ENCODE results near the gene FLT1. TPM values are rescaled to one million over a fixed set of nuclear protein-coding genes. Genes with fewer than 3 reads are reported as not detected.

FLT1 gene
- polyA plus RNA-seq, 1 donor (not counting 4 experiments of a cell fraction or from before 2014, with no cell fraction given) = 0.01 TPM

- H3K4me1 ChIP-seq (ENCODE audit: control insufficient read depth, extremely low read depth, insufficient read depth, low read length) = no peaks in the 10 kb centered on the region
- H3K4me3 ChIP-seq (ENCODE audit: control insufficient read depth in 2 of 3, extremely low read depth in 1 of 3, insufficient read depth in 2 of 3, low read depth in 1 of 3, low read length in 3 of 3) = no peak overlapping the region
- DNase-seq (ENCODE audit: low read depth, low spot score) (no peak), FAIRE-seq (no peak)
- no peak for TF ChIP-seq CTCF (optimal IDR thresholded peaks at IDR 0.05 in 1 of 3, IDR thresholded peaks at IDR 0.05 in 1 of 3, conservative IDR thresholded peaks at IDR 0.05 in 1 of 3; ENCODE audit: extremely low read depth in 1 of 3, insufficient read depth in 2 of 3, low read length in 3 of 3)
- TF ChIP-seq EZH2 (IDR thresholded peaks at IDR 0.05; ENCODE audit: low read length) = no peak
- H3K36me3 ChIP-seq (ENCODE audit: control insufficient read depth in 2 of 2, extremely low read depth in 1 of 2, insufficient read depth in 2 of 2, low read length in 2 of 2) = peaks cover 3 to 4% of the 10 kb centered on the region in 2 experiments
- no peaks in the 10 kb centered on the region for H3K27me3 ChIP-seq (ENCODE audit: control insufficient read depth, extremely low read depth, insufficient read depth, low read length)
- H3K4me2 ChIP-seq (ENCODE audit: control insufficient read depth, extremely low read depth, insufficient read depth, low read depth, low read length) = no peak overlapping the region
- no peaks in the 10 kb centered on the region for H3K9me1 ChIP-seq (ENCODE audit: control insufficient read depth, extremely low read depth, insufficient read depth, low read length)
- no peaks in the 10 kb centered on the region for H4K20me1 ChIP-seq (ENCODE audit: control insufficient read depth, extremely low read depth, insufficient read depth, low read length)
- H3K9me3 ChIP-seq (ENCODE audit: control insufficient read depth, low read depth, low read length) = no peaks in the 10 kb centered on the region
- dilution Hi-C loops (cut with MboI; ENCODE audit: extremely low pct_ligation_motif_present, low sequenced_read_pairs) = no loop called here
- no peak overlapping the region for H3K27ac ChIP-seq (ENCODE audit: control insufficient read depth, insufficient read depth, low read length)
- no peaks in the 10 kb centered on the region for H3K79me2 ChIP-seq (ENCODE audit: control insufficient read depth, insufficient read depth, low read length)
- H3K9ac ChIP-seq (ENCODE audit: control insufficient read depth, extremely low read depth, insufficient read depth, low read length) = no peak overlapping the region
- H2AFZ ChIP-seq (ENCODE audit: control insufficient read depth, low read length) = no peak overlapping the region
Measured at GRCh38 chr13:28271056-28271840, 223.7 kb downstream of the FLT1 start.

- no peaks in the 10 kb centered on the region for H3K79me2 ChIP-seq (ENCODE audit: control insufficient read depth, insufficient read depth, low read length)
- DNase-seq (ENCODE audit: low read depth, low spot score) (no peak), FAIRE-seq (no peak)
- H3K4me1 ChIP-seq (ENCODE audit: control insufficient read depth, extremely low read depth, insufficient read depth, low read length) = no peaks in the 10 kb centered on the region
- TF ChIP-seq CTCF (optimal IDR thresholded peaks at IDR 0.05 in 1 of 3, IDR thresholded peaks at IDR 0.05 in 1 of 3, conservative IDR thresholded peaks at IDR 0.05 in 1 of 3; ENCODE audit: extremely low read depth in 1 of 3, insufficient read depth in 2 of 3, low read length in 3 of 3) (no peak), EZH2 (IDR thresholded peaks at IDR 0.05; ENCODE audit: low read length) (no peak)
- no peak overlapping the region for H3K9ac ChIP-seq (ENCODE audit: control insufficient read depth, extremely low read depth, insufficient read depth, low read length)
- no peak overlapping the region for H3K27ac ChIP-seq (ENCODE audit: control insufficient read depth, insufficient read depth, low read length)
- no peaks in the 10 kb centered on the region for H4K20me1 ChIP-seq (ENCODE audit: control insufficient read depth, extremely low read depth, insufficient read depth, low read length)
- no peak overlapping the region for H3K4me2 ChIP-seq (ENCODE audit: control insufficient read depth, extremely low read depth, insufficient read depth, low read depth, low read length)
- no peaks in the 10 kb centered on the region for H3K9me1 ChIP-seq (ENCODE audit: control insufficient read depth, extremely low read depth, insufficient read depth, low read length)
- peaks cover 2 to 3% of the 10 kb centered on the region in 2 experiments for H3K36me3 ChIP-seq (ENCODE audit: control insufficient read depth in 2 of 2, extremely low read depth in 1 of 2, insufficient read depth in 2 of 2, low read length in 2 of 2)
- H2AFZ ChIP-seq (ENCODE audit: control insufficient read depth, low read length) = no peak overlapping the region
- no peaks in the 10 kb centered on the region for H3K27me3 ChIP-seq (ENCODE audit: control insufficient read depth, extremely low read depth, insufficient read depth, low read length)
- H3K4me3 ChIP-seq (ENCODE audit: control insufficient read depth in 2 of 3, extremely low read depth in 1 of 3, insufficient read depth in 2 of 3, low read depth in 1 of 3, low read length in 3 of 3) = no peak overlapping the region
- dilution Hi-C loops (cut with MboI; ENCODE audit: extremely low pct_ligation_motif_present, low sequenced_read_pairs) = no loop called here
- no peaks in the 10 kb centered on the region for H3K9me3 ChIP-seq (ENCODE audit: control insufficient read depth, low read depth, low read length)
Measured at GRCh38 chr13:28268800-28269223, 226.1 kb downstream of the FLT1 start.
